ENCODE data around the gene LYPD5. TPM values are rescaled to one million over a fixed set of nuclear protein-coding genes. Genes with fewer than 3 reads are reported as not detected.
"Not testable (repeated sequence)": the region's sequence is repeated elsewhere in the genome, so short reads cannot be mapped to it uniquely, and the experiment has no call there.

LYPD5 gene
- total RNA-seq, 1 donor from 2014 or later = 0.93 TPM

DNA sequence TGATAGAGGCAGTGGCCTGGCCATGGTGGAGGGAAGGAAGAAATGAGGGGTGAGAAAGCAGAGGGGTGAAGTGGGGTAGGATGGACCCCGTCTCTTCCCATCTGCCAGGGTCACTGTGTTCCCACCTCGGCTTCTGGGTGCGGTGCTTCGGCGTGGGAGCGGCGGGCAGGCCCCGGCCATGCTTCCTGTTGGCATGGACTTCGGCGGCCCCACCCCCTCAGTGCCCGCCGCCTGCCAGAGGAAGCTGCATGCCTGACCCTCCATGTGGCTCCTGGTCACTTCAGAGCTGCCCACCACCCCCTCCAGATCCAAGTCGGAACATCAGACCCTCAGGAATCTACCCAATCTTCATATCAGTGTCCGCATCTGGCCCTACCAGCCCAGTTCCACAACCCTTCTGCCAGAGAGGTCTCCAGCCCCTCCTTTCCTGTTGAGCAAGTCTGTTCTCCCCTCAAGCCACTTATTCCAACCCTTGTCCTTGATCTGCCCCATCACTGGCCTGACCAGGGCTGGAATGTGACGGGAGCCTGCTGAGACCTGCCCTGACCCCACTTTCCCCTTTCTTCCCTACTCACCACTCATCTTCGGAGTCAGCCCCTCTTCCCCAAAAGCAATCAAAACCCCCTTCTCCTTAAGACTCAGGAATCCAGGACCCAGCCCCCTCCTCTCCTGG, 23.0 kb downstream of the LYPD5 start:
- DNase-seq (ENCODE audit: extremely low read depth, low read depth, low spot score) = no peak

- DNase-seq (ENCODE audit: extremely low read depth, low read depth, low spot score) = no peak
These were observed 23.6 kb downstream of the LYPD5 start for GRCh38 chr19:43778651-43779050.

GRCh38 chr19:43777163-43777695, 25.0 kb downstream of the LYPD5 start:
- no peak for DNase-seq (ENCODE audit: extremely low read depth, low read depth, low spot score)

- DNase-seq (ENCODE audit: extremely low read depth, low read depth, low spot score) = no peak
These were observed 26.0 kb downstream of the LYPD5 start for GRCh38 chr19:43776286-43776685.

DNA sequence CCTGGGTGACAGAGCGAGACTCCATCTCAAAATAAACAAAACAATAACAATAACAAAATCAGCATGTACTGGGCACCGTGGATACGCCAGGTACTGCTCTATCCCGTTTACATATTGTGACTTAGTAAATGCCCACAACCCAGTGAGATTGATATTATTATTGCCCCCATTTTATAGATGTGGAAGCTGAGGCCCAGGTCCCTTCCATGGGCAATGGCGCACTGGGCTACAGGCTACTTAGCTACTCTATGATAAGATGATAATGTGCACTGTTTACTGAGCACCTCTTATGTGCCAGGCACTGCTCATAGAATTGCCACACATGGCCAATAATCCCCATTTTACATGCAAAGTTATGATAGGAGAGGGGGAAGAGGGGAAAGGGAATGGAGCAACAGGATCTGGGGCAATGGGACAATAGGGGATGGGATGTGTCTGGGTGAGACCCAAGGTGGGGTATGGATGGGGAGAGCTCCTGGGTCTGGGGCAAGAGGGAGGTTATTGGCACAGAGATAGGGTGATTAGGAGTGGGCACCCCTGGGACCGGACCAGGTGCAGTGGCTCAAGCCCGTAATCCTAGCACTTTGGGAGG, 26.9 kb downstream of the LYPD5 start:
- no peak for DNase-seq (ENCODE audit: extremely low read depth, low read depth, low spot score)

DNA sequence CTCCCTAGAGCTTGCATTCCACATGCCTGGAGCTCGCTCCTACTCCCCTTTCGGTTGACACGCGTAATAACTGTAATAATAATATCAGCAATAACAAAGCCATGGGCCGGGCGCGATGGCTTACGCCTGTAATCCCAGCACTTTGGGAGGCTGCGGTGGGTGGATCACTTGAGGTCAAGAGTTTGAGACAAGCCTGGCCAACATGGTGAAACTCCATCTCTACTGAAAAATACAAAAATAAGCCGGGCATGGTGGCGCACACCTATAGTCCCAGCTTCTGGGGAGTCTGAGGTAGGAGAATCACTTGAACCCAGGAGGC, 27.3 kb downstream of the LYPD5 start:
- not testable (repeated sequence) for DNase-seq (ENCODE audit: extremely low read depth, low read depth, low spot score)

GRCh38 chr19:43774103-43774939, 27.9 kb downstream of the LYPD5 start:
- DNase-seq (ENCODE audit: extremely low read depth, low read depth, low spot score) = no peak

- DNase-seq (ENCODE audit: extremely low read depth, low read depth, low spot score) = no peak
These were observed 28.5 kb downstream of the LYPD5 start for GRCh38 chr19:43773725-43774102.

- DNase-seq (ENCODE audit: extremely low read depth, low read depth, low spot score) = no peak
These were observed 33.0 kb downstream of the LYPD5 start for GRCh38 chr19:43769256-43769655.

DNA sequence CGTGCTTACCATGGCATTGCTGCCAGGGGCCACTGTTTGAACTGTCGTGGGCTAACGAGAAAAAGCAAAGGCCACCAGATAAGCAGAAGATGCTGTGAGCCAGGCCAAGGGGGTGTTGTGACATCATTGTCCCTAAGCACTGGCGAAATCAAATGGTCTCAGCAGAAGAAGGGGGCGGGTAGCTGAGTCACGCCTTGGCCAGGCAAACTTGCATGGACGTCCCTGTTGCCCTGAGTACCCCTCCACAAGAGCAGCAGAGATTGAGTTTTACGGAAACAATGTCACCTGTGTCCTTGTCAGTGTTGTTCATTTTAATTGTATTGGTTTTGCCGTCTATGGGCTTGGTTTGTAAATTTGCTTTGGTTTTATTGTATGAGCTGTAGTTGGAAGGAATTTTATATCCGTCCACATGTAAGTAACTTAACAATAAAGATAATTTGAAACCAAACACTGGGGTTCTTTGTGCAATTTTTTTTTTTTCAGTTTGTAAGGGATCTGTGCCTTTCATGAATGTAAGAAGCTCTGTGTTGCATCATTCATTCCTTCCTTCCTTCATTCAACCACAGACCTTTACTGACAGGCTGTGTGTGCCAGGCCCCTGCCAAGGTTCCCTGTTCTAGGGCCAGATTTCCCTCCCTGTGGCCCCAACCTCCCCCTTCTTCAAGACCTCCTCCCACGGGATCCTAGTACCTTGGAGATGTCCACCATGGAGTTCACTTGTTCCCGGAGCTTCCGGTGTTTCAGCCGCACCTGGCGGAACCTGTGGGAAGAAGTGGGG, 33.8 kb downstream of the LYPD5 start:
- no peak for DNase-seq (ENCODE audit: extremely low read depth, low read depth, low spot score)

DNA sequence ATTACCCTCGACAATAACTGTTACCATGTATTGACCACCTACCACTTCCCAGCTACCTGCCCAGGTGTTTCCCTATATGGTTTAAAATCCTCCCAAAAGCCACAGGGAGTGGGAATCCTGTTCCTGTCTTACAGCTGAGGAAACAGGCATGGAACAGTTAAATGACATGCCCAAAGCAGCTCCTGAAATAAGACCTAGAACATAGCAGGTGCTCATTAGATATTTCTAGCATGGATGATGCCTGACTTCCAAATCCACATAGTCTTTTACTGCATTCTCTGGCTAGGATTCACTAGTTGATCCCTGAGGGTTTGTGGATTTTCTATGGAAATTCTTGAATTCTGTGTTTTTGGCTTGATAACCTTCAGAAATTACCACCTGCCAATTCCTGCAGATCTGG, 34.4 kb downstream of the LYPD5 start:
- DNase-seq (ENCODE audit: extremely low read depth, low read depth, low spot score) = no peak

- no peak for DNase-seq (ENCODE audit: extremely low read depth, low read depth, low spot score)
These were observed 34.9 kb downstream of the LYPD5 start for GRCh38 chr19:43767316-43767715.

GRCh38 chr19:43766755-43767043, 35.5 kb downstream of the LYPD5 start:
- no peak for DNase-seq (ENCODE audit: extremely low read depth, low read depth, low spot score)

GRCh38 chr19:43765109-43765876, 37.0 kb downstream of the LYPD5 start:
- no peak for DNase-seq (ENCODE audit: extremely low read depth, low read depth, low spot score)

DNA sequence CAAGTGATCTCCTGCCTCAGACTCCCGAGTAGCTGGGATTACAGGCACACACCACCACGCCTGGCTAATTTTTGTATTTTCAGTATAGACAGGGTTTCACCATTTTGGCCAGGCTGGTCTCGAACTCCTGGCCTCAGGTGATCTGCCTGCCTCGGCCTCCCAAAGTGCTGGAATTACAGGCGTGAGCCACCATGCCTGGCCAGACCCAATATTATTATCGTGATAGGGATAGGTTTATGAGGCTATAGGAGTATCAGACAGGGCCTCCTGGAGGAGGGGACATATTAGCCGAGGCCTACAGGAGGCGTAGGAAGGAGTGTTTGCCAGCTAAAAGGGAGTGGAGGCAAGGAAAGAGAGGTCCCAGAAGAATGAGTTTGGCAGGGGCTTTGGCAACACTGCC, 37.6 kb downstream of the LYPD5 start:
- DNase-seq (ENCODE audit: extremely low read depth, low read depth, low spot score) = not testable (repeated sequence)

DNA sequence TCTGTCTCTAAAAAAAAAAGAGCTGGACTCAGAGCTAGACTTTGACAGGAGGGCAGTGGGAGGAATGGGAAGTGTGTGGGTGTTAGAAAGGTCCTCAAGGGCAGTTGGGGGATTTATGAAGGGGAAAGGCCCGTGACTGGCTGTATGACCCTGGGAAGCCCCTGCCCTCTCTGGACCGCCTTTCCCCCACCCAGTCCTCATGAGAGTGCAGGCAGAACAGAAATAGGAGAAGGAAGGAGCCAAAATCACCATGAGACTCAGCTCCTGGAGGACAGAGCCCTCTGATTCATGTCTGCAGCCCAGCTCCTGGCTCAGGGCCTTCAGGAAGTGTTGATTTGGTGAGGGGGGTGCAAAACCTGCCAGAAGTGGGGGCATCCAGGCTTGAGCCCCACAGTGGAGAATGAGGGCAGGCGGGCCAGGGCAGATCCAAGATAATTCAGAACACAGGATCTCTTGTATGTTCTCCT, 38.7 kb downstream of the LYPD5 start:
- DNase-seq (ENCODE audit: extremely low read depth, low read depth, low spot score) = no peak

DNA sequence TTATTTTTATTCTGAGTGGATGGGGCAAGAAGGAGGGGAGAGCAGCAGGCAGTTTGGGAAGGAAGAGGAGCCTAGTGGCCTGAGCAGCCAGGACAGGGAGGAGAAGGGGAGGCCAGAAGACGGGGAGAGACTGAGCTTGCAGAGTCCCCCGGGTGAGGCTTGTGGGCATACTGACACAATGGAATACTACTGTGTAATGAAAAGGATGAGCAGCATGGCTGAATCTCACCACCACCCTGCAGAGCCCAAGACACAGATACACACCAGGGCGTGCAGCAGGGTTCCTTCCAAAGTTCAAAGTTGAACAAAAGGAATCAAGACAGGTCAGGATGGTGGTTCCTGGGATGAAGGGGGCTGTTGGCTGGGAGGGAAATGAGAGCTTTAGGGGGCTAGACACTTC, 39.4 kb downstream of the LYPD5 start:
- DNase-seq (ENCODE audit: extremely low read depth, low read depth, low spot score) = no peak

- no peak for DNase-seq (ENCODE audit: extremely low read depth, low read depth, low spot score)
These were observed 41.3 kb downstream of the LYPD5 start for GRCh38 chr19:43760941-43761340.

DNA sequence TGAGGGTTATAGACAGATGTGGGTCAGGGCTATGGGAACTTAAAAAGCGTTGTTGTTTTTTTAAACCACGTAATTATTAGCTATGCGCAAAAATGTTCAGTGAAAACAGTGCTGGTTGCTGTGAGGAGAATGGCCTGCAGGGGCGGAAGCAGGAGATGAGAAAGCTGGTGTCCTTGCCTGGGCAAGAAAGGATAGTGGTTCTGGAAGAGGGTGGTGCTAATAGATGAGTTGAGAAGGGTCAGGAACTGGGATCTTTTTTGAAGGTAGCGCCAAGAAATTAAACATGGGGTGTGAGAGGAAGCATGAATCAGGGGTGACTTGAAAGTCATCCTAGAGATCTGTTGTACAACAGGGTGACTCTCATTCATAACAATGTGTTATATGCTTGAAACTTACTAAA, 42.7 kb downstream of the LYPD5 start:
- DNase-seq (ENCODE audit: extremely low read depth, low read depth, low spot score) = no peak

DNA sequence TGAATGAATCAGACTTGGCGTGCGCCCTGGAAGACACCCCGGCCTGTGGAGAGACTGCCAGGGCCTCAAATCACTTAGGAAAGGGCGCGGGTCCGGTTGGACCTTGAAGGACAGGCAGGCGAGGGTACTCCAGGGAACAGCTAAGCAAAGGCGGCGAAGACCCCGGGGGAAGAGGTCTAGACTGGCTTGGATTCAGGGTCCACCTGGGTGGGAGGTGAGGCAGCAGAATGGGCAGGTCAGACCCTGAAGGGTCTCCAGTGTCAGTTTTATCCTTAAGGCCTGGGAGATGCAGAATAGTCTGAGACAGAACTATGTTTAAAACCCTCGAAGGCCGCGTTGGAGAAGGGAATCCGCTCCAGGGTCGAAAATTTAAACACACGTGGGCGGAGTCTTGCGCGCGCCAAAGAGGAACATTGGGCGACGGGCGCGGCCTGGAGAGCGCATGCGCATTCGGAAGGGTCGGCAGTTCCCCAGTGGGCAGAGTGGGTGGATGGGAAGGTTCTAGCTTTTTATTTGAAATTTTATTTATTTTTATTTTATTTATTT, 46.9 kb downstream of the LYPD5 start:
- DNase-seq (ENCODE audit: extremely low read depth, low read depth, low spot score) = no peak

Measured in glomerular endothelial cell (primary cell).